ENCODE data around the gene ART5. TPM values are rescaled to one million over a fixed set of nuclear protein-coding genes. Genes with fewer than 3 reads are reported as not detected.

Gene ART5
- total RNA-seq, 1 experiment from 2014 or later, result 7.9 TPM

- Histone ChIP-seq H2BK12ac (ENCODE audit: insufficient read length, low read depth, low read length) (no peak overlapping the region), H2BK120ac (ENCODE audit: low read depth, low read length, poor library complexity, severe bottlenecking) (no peak overlapping the region), H3K27ac (ENCODE audit: insufficient read length, low read depth, low read length) (no peak overlapping the region), H3K79me2 (ENCODE audit: insufficient read depth, low read length) (no peaks in the 10 kb centered on the region), H3K56ac (ENCODE audit: insufficient read length, low read depth, low read length) (no peak overlapping the region), H3K9me3 (ENCODE audit: control insufficient read depth, low read depth, low read length) (no peaks in the 10 kb centered on the region), H4K91ac (ENCODE audit: insufficient read length, low read depth, low read length) (no peak overlapping the region), H3K14ac (ENCODE audit: insufficient read depth, low read length) (no peak overlapping the region), H3K27me3 (ENCODE audit: insufficient read depth, low read length) (no peaks in the 10 kb centered on the region), H4K5ac (ENCODE audit: insufficient read length, low read depth, low read length) (no peak overlapping the region), H3T11ph (ENCODE audit: low read length) (no peak overlapping the region), H3K4ac (ENCODE audit: low read depth, low read length) (no peak overlapping the region), H2BK5ac (ENCODE audit: insufficient read length, low read length) (no peak overlapping the region), H3K9ac (ENCODE audit: extremely low read depth, insufficient read length, low read length) (no peak overlapping the region), H3K23me2 (ENCODE audit: insufficient read length, low read depth, low read length, poor library complexity, severe bottlenecking) (no peaks in the 10 kb centered on the region), H3K4me2 (ENCODE audit: insufficient read depth, insufficient read length, low read length) (no peak overlapping the region), H3K79me1 (ENCODE audit: insufficient read depth, low read depth, low read length, poor library complexity, severe bottlenecking) (no peaks in the 10 kb centered on the region), H3K23ac (ENCODE audit: insufficient read length, low read depth, low read length) (no peak overlapping the region), H4K8ac (replicated peaks; ENCODE audit: insufficient read length, low read depth, low read length) (no peak overlapping the region), H2AK5ac (ENCODE audit: insufficient read length, low read length) (no peak overlapping the region), H4K20me1 (ENCODE audit: control insufficient read depth, insufficient read depth, insufficient read length) (no peaks in the 10 kb centered on the region), H2AFZ (ENCODE audit: low read length) (no peak overlapping the region), H2BK20ac (ENCODE audit: low read depth, low read length, poor library complexity, severe bottlenecking) (no peak overlapping the region), H3K4me1 (ENCODE audit: insufficient read depth, low read length) (no peaks in the 10 kb centered on the region), H2BK15ac (ENCODE audit: low read depth, low read length) (no peak overlapping the region), H3K18ac (ENCODE audit: insufficient read length, low read depth, low read length) (no peak overlapping the region)
- Mint-ChIP-seq H3K36me3 (ENCODE audit: insufficient read depth in 1 of 3, low read depth in 3 of 3) (peaks cover 0 to 27% (median 1%) of the 10 kb centered on the region in 3 experiments; a peak in 3 of 7 replicates), H3K27ac (no peak overlapping the region), H3K27me3 (ENCODE audit: low read depth) (peaks cover 3% of the 10 kb centered on the region; the same call in 1 of the 2 replicates), H3K4me1 (no peaks in the 10 kb centered on the region), H3K4me3 (no peak overlapping the region), H3K9me3 (peaks cover 0 to 3% of the 10 kb centered on the region in 2 experiments; a peak in 2 of 5 replicates)
- no peak for DNase-seq
- TF ChIP-seq CTCF (conservative IDR thresholded peaks at IDR 0.05), result no peak
Measured at GRCh38 chr11:3662856-3663255, 21.1 kb upstream of the ART5 start.

Data from H9 (cell line).